ENCODE measurements around the gene KMT2D.

Gene KMT2D

GRCh38 chr12:49013428-49013827 lies 47.2 kb downstream of the KMT2D start:
- no peak for DNase-seq

- no peak for DNase-seq
Measured at GRCh38 chr12:49012739-49013138, 47.9 kb downstream of the KMT2D start.
